ENCODE data around the gene MEOX2.

- TF ChIP-seq CTCF (IDR thresholded peaks at IDR 0.05): no peak
- TF ChIP-seq POLR2A (IDR thresholded peaks at IDR 0.05): no peak
These were observed 2.4 kb upstream of the MEOX2 start for GRCh38 chr7:15688911-15689310.

All from right lobe of liver (tissue), 4 donors.